ENCODE measurements around the gene YBX1.

DNA sequence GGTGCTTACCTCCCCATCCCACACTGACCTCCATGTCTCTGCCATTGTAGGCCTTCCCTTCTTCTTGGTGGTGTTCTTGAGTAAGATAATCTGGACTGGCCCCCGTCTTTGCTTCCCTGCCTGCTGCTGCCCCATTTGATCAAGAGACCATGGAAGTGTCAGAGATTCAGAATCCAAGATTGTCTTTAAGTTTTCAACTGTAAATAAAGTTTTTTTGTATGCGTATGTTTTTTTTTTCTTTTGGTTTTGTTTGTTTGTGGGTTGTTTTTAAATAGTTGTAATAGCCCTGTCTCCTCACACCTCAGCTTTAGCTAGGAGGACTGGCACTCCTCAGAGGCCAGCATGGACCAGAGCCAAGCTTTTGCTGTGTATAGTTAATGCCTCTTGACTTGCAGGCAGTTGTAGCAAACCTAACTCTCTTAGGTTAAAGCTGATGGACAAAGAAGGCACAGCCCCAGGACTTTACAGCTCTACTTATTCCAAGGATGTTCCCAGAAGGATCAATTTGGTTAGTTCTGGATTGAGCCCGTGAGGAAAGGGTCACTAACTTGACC lies 5.6 kb upstream of the YBX1 start:
- TF ChIP-seq CTCF (IDR thresholded peaks at IDR 0.05) (no peak), EZH2 (IDR thresholded peaks at IDR 0.05; ENCODE audit: borderline replicate concordance, insufficient read depth, low read depth, low read length, poor library complexity, severe bottlenecking) (no peak)

All from B cell (primary cell).